ENCODE data around the gene YES1.

YES1 gene

GRCh38 chr18:848062-848861 is 36.2 kb upstream of the YES1 start:
- CTCF ChIA-PET = interaction anchor here (0.6 to 1.6 kb wide), 5 partner anchors 7 to 780 kb away, joined by 3 to 11 read pairs (median 4); no protein-coding TSS in a partner anchor

GRCh38 chr18:845152-845819 is 33.2 kb upstream of the YES1 start:
- Histone ChIP-seq H3K36me3 (ENCODE audit: control insufficient read depth in 2 of 2, insufficient read depth in 1 of 2, low read length in 2 of 2) (no peaks in the 10 kb centered on the region), H3K4me3 (ENCODE audit: low read depth, low read length) (no peak overlapping the region), H3K27ac (ENCODE audit: extremely low read depth, low read depth, low read length) (0 out of 2 replicates have a peak overlapping the region, but pooled peaks have one; percentile 16), H3K9me3 (ENCODE audit: control insufficient read depth, insufficient read depth, low read depth, low read length) (no peaks in the 10 kb centered on the region), H3K4me1 (ENCODE audit: control insufficient read depth, insufficient read depth, low read length) (0 out of 2 replicates have a peak, but pooled peaks cover 3% of the 10 kb centered on the region)
- ChIA-PET POLR2A (no interaction called here), CTCF (interaction anchor here (1.2 kb wide), 1 partner anchor 32 kb away, joined by 4 read pairs; no protein-coding TSS in a partner anchor)
- no peak for TF ChIP-seq PBX3 (CRISPR knock-in tag; IDR thresholded peaks at IDR 0.05)
- TF ChIP-seq ZNF677 (tag by site-specific recombination; IDR thresholded peaks at IDR 0.05) = no peak
- no peak for TF ChIP-seq RBAK (tag by site-specific recombination; IDR thresholded peaks at IDR 0.05)
- no peak for TF ChIP-seq HOXC10 (CRISPR knock-in tag; IDR thresholded peaks at IDR 0.05)
- TF ChIP-seq ZBTB20 (tag by site-specific recombination; IDR thresholded peaks at IDR 0.05) = no peak
- TF ChIP-seq WT1 (tag by site-specific recombination; IDR thresholded peaks at IDR 0.05) = no peak
- no peak for TF ChIP-seq YY1 (tag by site-specific recombination; IDR thresholded peaks at IDR 0.05)
- TF ChIP-seq PRDM2 (tag by site-specific recombination; IDR thresholded peaks at IDR 0.05; ENCODE audit: borderline replicate concordance) = no peak
- TF ChIP-seq, protein P1, sequence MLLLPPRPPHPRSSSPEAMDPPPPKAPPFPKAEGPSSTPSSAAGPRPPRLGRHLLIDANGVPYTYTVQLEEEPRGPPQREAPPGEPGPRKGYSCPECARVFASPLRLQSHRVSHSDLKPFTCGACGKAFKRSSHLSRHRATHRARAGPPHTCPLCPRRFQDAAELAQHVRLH (tag by site-specific recombination; IDR thresholded peaks at IDR 0.05) = no peak
- TF ChIP-seq BCL11B (tag by site-specific recombination; IDR thresholded peaks at IDR 0.05; ENCODE audit: low read depth) = no peak
- no peak for TF ChIP-seq MZF1 (tag by site-specific recombination; IDR thresholded peaks at IDR 0.05; ENCODE audit: borderline replicate concordance)
- no peak for TF ChIP-seq ZNF707 (tag by site-specific recombination; IDR thresholded peaks at IDR 0.05)
- no peak for TF ChIP-seq ZNF544 (tag by site-specific recombination; IDR thresholded peaks at IDR 0.05)
- TF ChIP-seq ZNF114 (tag by site-specific recombination; IDR thresholded peaks at IDR 0.05) = no peak
- TF ChIP-seq SCRT1 (tag by site-specific recombination; IDR thresholded peaks at IDR 0.05; ENCODE audit: borderline replicate concordance) = no peak
- TF ChIP-seq ZNF629 (tag by site-specific recombination; IDR thresholded peaks at IDR 0.05) = no peak
- TF ChIP-seq HOXD13 (CRISPR knock-in tag; IDR thresholded peaks at IDR 0.05; ENCODE audit: borderline replicate concordance) = no peak
- no peak for TF ChIP-seq ZNF549 (tag by site-specific recombination; IDR thresholded peaks at IDR 0.05)
- TF ChIP-seq GLIS2 (tag by site-specific recombination; IDR thresholded peaks at IDR 0.05) = no peak

More at GRCh38 chr18:848062-848861, 36.2 kb upstream of the YES1 start:
- Histone ChIP-seq H3K4me1 (ENCODE audit: control insufficient read depth, insufficient read depth, low read length) (0 out of 2 replicates have a peak, but pooled peaks cover 3% of the 10 kb centered on the region), H3K36me3 (ENCODE audit: control insufficient read depth in 2 of 2, insufficient read depth in 1 of 2, low read length in 2 of 2) (no peaks in the 10 kb centered on the region), H3K27ac (ENCODE audit: extremely low read depth, low read depth, low read length) (no peak overlapping the region), H3K4me3 (ENCODE audit: low read depth, low read length) (no peak overlapping the region), H3K9me3 (ENCODE audit: control insufficient read depth, insufficient read depth, low read depth, low read length) (no peaks in the 10 kb centered on the region)
- POLR2A ChIA-PET = no interaction called here
- no peak for TF ChIP-seq ZNF174 (tag by site-specific recombination; IDR thresholded peaks at IDR 0.05)
- no peak for TF ChIP-seq ZNF292 (tag by site-specific recombination; IDR thresholded peaks at IDR 0.05; ENCODE audit: borderline replicate concordance, low read depth)
- TF ChIP-seq ZNF529 (tag by site-specific recombination; IDR thresholded peaks at IDR 0.05; ENCODE audit: insufficient replicate concordance) = no peak
- TF ChIP-seq ZNF148 (tag by site-specific recombination; IDR thresholded peaks at IDR 0.05; ENCODE audit: borderline replicate concordance) = no peak
- no peak for TF ChIP-seq SP7 (tag by site-specific recombination; IDR thresholded peaks at IDR 0.05)
